Urothelium cell line (cell line): Measurements from ENCODE around the gene DYNLT2B.
"Not testable (repeated sequence)": the region's sequence is repeated elsewhere in the genome, so short reads cannot be mapped to it uniquely, and the experiment has no call there.

Experiments
- DNase-seq: peaks from one replicate; pipeline ENCODE4 v3.0.0; 2011; ENCODE audit warnings: low spot score, mixed read lengths
- FAIRE-seq: peaks from 2 replicates; lab custom pipeline; 2011; peaks lifted over from hg19 to GRCh38; lab: Jason Lieb, UNC

Gene DYNLT2B

DNA sequence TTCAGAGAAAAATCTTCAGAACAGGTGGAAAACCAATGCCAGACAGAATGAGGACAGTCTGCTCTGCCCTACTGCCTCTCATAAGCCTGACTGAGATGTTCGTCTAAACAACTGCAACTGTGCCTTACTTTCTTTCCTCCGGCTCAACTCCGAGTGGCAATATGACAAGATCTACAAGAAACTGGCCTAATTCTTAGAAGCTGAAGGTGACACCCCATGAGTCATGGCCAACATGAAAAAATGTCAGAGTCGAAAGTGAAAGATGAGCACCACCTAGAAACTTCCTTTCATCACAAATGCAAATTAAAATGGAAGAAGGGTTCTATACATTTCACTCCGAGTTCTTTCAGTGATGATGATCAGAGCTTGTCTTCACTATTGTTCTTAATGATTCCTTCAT, 43.5 kb downstream of the DYNLT2B start:
- DNase-seq = no peak
- no peak for FAIRE-seq

DNA sequence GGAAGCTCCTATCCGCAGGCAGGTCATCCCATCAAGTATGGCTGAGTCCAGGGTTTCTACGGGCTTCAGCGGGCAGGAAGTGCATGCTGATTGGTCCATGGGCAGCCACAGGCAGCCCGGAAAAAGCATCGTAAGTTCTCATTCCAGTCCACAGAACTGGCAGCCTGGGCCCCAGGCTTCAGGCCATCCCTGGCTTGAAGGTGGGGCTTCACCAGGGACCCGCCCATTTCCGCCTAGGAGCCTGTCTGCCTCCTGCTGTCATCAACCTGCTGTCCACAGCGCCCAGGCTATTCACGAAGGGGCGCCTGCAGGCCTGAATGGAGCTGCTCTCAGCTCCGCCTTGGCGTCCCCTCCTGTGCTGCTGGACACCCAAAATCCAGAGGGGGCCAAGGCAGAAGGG, 44.4 kb downstream of the DYNLT2B start:
- DNase-seq (no peak), FAIRE-seq (no peak)

DNA sequence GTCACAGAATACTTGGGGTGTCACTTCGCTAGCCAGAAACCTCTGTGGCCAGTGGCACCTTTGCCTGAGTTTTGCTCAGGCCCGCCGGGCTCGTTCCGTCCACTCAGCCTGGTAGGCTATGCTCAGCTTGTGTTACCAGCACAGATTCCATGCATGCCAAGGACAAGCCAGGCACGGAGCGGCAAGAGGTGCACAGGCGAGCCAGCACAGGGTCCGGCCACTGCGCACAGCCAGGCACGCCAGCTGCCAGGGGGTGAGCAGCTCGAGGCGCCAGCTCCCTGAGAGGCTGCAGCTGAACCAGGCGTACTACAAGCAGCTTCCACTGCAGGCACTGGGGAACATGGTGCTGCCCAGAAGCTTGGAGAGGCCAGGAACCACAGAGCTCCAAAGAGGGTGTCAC, 45.2 kb downstream of the DYNLT2B start:
- DNase-seq = no peak
- FAIRE-seq = no peak

DNA sequence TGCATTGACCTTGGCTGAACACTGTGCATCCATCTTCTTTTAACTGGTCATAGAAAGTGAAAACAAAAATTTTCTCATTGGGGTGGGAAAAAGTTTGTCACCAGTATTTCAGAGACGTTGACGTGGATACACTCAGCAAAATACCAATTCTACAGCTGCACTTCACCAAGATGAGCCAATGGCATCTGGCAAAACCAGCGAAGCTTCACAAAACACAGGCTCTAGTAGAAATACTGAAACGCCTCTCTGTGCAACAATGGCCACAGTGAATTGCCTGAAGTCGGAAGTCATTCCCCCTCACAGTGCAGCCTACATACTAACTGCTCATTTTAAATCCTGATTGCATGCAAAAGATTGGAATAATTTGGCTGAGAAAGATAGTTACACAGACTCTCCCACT, 47.5 kb downstream of the DYNLT2B start:
- DNase-seq (no peak), FAIRE-seq (no peak)

DNA sequence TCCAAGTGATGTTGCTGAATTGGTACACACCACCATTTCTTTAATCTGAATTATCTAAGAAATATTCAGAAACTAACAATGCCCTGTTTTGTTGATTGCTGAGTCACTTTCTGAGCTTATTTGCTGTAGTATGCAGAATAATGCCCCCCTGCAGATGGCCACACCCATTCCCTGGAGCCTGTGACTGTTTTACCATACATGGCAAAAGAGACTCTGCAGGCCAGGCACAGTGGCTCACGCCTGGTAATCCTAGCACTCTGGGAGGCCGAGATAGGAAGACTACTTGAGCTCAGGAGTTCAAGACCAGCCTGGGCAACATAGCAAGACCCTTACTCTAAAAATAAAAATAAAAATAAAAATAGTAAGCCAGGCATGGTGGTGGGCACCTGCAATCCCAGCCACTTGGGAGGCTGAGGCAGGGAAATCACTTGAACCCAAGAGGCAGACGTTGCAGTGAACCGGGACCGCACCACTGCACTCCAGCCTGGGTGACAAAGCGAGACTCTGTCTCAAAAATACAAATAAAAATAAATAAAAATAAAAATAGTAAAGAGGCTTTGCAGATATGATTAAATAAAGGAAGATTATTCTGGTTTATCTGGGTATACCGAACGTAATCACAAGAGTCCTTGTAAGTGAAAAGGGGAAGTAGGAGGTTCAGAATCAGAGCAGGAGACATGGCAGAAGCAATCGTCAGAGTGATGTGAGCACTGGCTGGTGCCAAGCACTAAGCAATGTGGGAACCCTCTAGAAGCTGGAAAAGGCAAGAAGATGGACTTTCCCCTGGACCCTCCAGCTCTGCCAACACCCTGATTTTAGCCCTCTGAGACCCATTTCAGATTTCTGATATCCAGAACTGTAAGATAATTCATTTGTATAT, 49.5 kb downstream of the DYNLT2B start:
- FAIRE-seq (no peak), DNase-seq (no peak)

DNA sequence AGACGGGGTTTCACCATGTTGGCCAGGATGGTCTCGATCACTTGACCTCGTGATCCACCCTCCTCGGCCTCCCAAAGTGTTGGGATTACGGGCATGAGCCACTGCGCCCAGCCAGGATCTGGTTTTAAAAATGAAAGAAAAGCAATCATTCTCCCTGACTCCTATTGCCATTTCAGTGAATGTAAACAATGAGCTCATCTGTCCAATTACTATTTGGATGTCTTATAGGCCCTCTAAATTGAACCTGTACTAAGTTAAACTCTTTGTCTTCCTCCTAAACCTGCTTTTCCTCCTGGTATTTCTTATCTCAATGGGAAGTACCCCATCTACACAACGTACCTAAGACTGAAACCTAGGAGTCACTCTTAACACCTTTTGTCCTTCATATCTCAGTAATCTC, 54.2 kb downstream of the DYNLT2B start:
- no peak for FAIRE-seq
- no peak for DNase-seq

DNA sequence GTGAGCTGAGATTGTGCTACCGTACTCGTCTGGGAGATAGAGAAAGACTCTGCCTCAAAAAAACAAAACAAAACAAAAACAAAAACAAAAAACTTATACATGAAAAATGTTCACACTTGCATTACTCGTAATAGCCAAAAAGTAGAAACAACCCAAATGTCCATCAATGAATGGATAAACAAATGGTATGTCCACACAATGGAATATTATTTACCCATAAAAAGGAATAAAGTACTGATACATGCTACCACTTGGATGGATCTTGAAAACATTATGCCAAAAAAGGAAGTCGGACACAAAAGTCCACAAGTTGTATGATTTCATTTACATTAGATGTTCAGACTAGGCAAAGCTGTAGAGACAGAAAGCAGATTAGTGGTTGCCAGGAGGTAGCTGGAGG, 57.3 kb downstream of the DYNLT2B start:
- no peak for DNase-seq
- FAIRE-seq = no peak

DNA sequence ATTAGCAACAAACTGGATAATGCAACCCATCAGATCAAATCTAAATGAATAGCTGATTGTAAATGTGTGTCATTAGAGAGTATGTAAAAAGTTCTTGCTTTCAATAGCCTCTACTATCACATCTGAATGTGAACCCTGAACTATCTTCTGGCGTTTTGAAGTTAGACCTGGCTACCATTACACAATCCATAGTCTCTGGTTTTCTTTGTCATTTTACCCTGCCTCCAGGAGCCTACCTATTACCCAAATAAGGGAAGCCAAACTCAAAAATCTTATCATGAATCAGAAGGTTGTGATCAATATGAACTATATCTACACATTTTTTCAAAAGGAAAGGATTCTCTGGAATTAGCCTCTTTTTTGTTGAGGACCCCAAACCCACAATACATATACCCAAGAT, 62.3 kb downstream of the DYNLT2B start:
- DNase-seq = no peak
- FAIRE-seq = no peak

DNA sequence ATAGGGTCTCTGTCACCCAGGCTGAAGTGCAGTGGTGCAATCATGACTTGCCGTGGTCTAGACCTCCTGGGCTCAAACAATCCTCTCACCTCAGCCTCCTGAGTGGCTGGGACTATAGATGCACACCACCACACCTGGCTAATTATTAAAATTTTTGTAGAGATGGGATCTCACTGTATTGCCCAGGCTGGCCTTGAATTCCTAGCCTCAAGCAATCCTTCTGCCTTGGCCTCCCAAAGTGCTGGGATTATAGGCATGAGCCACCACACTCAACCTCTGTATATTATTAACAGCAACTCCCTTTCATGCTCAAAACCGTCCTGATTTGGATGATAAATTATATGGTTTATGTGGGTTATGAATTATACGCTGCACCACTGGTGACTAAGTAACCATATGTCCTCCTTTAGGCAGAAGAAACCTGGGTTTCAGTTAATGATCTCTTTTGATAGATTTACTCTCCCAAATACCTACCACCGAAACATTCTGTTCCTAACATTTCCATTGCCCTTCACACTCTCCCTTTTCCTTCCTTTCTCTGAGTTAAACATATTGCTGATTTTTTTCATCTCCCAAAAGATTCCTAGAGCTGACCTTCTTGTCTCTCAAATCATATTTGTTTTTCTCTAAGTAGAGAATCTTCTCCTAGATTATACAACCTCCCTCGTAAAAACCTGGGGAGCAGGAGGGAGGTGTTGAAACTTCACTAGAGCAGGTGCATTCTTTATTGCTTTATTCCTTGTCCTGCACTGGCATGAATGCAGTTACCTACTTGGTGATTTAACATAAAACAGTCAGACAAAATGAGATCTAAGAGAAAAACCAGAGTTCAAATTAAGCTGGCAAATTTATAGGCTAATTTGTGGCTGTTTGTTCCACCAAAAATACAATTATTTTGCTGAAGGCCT, 63.4 kb downstream of the DYNLT2B start:
- FAIRE-seq (no peak), DNase-seq (no peak)

DNA sequence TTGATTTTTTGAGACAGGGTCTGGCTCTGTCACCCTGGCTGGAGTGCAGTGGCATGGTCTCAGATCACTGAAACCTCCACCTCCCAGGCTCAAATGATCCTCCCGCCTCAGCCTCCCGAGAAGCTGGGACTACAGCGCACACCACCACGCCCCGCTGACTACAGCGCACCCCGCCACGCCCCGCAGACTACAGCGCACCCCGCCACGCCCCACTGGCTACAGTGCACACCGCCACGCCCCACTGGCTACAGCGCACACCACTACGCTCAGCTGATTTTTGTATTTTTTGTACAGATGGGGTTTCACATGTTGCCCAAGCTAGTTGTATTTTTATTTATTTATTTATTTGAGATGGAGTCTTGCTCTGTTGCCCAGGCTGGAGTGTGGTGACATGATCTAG, 66.1 kb downstream of the DYNLT2B start:
- FAIRE-seq = no peak
- no peak for DNase-seq

DNA sequence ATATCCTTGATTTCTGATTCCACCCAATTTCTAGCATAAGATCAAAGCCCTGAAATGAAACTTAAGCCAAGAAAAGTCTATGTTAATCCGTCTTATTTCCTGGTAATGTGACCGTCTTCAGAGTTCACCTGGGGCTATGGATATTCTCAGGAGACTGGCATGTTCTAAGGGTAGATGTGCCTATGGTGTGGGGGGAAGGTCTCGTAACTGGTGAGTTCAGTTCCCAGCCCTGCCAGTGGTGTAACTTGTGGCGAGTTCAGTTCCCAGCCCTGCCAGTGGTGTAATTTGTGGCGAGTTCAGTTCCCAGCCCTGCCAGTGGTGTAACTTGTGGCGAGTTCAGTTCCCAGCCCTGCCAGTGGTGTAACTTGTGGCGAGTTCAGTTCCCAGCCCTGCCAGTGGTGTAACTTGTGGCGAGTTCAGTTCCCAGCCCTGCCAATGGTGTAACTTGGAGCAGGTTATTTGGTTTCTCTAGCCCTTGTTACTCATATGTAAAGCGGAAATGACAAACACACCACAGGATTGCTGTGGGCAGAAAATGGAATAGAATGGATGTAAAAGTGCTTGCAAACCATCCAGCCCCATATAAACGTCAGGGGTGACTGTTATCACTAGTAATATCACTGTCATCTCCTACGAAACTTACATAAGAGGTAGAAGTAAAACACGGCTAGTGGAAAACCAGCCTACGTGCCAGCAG, 71.3 kb downstream of the DYNLT2B start:
- DNase-seq (no peak), FAIRE-seq (no peak)

DNA sequence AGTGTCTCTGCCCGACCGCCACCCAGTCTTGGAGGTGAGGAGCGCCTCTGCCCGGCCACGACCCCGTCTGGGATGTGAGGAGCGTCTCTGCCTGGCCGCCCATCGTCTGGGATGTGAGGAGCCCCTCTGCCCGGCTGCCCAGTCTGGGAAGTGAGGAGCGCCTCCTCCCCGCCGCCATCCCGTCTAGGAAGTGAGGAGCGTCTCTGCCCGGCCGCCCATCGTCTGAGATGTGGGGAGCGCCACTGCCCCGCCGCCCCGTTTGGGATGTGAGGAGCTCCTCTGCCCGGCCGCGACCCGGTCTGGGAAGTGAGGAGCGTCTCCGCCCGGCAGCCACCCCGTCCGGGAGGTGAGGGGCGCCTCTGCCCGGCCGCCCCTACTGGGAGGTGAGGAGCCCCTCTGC, 73.9 kb downstream of the DYNLT2B start:
- DNase-seq, FAIRE-seq: not testable (repeated sequence)

DNA sequence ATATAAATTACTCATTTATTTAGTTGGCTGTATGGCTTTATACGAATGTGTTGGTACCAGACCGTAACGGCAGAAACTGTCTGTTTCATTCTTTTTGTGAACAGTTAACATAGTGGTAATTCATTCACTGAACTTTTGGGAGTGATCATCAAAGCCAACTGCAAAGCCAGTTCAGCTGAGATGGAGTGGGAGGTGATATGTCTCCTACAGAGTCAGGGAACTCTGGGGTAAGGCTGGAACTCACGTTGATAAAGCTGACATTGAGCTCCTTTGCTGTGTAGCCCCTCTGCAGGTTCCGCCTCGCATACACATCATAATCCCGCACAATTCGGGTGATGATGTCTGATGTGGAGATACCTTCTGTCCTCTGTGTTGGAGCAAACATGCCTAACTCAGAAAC, 76.3 kb downstream of the DYNLT2B start:
- FAIRE-seq (no peak), DNase-seq (no peak)
